ENCODE data around the gene ERG28.

The ERG28 gene

GRCh38 chr14:75630695-75631452, 29.8 kb downstream of the ERG28 start:
- TF ChIP-seq CTCF (IDR thresholded peaks at IDR 0.05; ENCODE audit: control insufficient read depth, insufficient read depth, low read depth, low read length, missing control alignments) = no peak

GRCh38 chr14:75628816-75629215, 31.9 kb downstream of the ERG28 start:
- no peak for DNase-seq (ENCODE audit: low read depth)
- no peak for TF ChIP-seq CTCF (IDR thresholded peaks at IDR 0.05; ENCODE audit: control insufficient read depth, insufficient read depth, low read depth, low read length, missing control alignments)
- H3K4me3 ChIP-seq (ENCODE audit: control insufficient read depth, low read depth, low read length) = no peak overlapping the region

More at GRCh38 chr14:75630695-75631452, 29.8 kb downstream of the ERG28 start:
- no peak overlapping the region for H3K4me3 ChIP-seq (ENCODE audit: control insufficient read depth, low read depth, low read length)
- no peak for DNase-seq (ENCODE audit: low read depth)

- no peak for TF ChIP-seq CTCF (IDR thresholded peaks at IDR 0.05; ENCODE audit: control insufficient read depth, insufficient read depth, low read depth, low read length, missing control alignments)
- H3K4me3 ChIP-seq (ENCODE audit: control insufficient read depth, low read depth, low read length) = no peak overlapping the region
- DNase-seq (ENCODE audit: low read depth) = no peak
These were observed 33.3 kb downstream of the ERG28 start for GRCh38 chr14:75627406-75627805.

- DNase-seq (ENCODE audit: low read depth) = no peak
- no peak for TF ChIP-seq CTCF (IDR thresholded peaks at IDR 0.05; ENCODE audit: control insufficient read depth, insufficient read depth, low read depth, low read length, missing control alignments)
- H3K4me3 ChIP-seq (ENCODE audit: control insufficient read depth, low read depth, low read length) = no peak overlapping the region
These were observed 33.8 kb downstream of the ERG28 start for GRCh38 chr14:75626863-75627262.

GRCh38 chr14:75626396-75626795, 34.3 kb downstream of the ERG28 start:
- TF ChIP-seq CTCF (IDR thresholded peaks at IDR 0.05; ENCODE audit: control insufficient read depth, insufficient read depth, low read depth, low read length, missing control alignments) = no peak
- no peak for DNase-seq (ENCODE audit: low read depth)
- H3K4me3 ChIP-seq (ENCODE audit: control insufficient read depth, low read depth, low read length) = no peak overlapping the region

GRCh38 chr14:75625034-75625433, 35.6 kb downstream of the ERG28 start:
- H3K4me3 ChIP-seq (ENCODE audit: control insufficient read depth, low read depth, low read length) = no peak overlapping the region
- no peak for DNase-seq (ENCODE audit: low read depth)
- TF ChIP-seq CTCF (IDR thresholded peaks at IDR 0.05; ENCODE audit: control insufficient read depth, insufficient read depth, low read depth, low read length, missing control alignments) = no peak
